ENCODE results near the gene HADHA.
"Not testable (repeated sequence)": the region's sequence is repeated elsewhere in the genome, so short reads cannot be mapped to it uniquely, and the experiment has no call there.

HADHA gene

DNA sequence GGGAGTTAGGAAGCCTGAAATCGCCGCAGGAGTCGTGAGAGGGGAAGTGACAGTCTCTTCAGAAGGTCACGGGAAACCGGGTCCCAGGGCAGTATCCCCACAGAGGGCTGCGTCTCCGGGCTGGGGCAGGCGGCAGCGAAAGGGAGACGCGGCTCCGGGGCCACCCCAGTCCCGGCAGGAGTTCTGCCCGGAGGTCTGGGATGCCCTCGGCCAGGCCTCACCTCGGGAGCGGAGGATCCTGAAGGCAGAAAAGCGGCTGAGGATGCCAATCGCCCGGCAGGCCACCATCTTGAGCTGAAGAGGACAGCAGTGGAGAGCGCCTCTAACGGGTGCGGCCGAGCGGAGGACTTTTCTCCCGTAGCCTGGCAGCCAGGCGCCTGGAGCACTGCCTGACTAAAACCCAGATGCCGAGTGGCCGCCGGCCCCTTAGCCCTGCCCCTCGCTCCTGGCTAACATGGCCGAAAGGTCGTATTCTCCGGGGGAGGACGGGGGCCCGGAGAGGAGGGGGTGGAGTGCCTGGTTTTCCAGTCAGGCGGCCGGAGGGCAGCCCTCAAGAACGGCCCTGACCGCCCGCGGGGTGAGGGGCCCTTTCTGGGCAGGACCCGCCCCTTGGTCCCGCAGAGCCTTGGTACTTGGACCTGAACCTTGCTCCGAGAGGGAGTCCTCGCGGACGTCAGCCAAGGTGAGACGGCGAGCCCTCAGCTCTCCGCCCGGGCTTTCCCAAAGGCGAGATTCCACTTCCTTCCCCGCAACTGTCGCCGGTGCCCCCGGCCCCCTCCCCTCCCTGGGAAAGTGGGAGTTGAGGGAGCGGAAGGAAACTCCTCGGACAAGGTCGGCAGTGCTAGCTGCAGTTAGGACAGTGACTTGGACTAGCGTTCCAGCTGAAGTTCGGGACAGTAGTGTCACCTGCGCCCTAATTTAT lies at the start of gene HADHA, which contains the start of gene HADHB:
Gene HADHA, minus strand, starts transcription at position 324 of the 922 bp plus-strand sequence. Its CDS starts 36 bp downstream, at position 288.
Gene HADHB, plus strand, starts transcription at position 631 of the 922 bp plus-strand sequence. CDS start 9,316 bp downstream, outside the sequence.
- peak; percentile 52 for DNase-seq (ENCODE audit: low read depth)

- DNase-seq (ENCODE audit: low read depth): no peak
Observed at GRCh38 chr2:26292646-26293045, 48.2 kb upstream of the HADHA start.

DNA sequence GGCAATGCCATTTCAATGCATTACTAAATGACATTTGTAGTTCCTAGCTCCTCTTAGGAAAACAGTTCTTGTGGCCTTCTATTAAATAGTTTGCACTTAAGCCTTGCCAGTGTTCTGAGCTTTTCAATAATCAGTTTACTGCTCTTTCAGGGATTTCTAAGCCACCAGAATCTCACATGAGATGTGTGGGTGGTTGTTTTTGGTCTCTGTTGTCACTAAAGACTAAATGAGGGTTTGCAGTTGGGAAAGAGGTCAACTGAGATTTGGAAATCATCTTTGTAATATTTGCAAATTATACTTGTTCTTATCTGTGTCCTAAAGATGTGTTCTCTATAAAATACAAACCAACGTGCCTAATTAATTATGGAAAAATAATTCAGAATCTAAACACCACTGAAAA lies 45.6 kb upstream of the HADHA start:
- DNase-seq (ENCODE audit: low read depth): no peak

DNA sequence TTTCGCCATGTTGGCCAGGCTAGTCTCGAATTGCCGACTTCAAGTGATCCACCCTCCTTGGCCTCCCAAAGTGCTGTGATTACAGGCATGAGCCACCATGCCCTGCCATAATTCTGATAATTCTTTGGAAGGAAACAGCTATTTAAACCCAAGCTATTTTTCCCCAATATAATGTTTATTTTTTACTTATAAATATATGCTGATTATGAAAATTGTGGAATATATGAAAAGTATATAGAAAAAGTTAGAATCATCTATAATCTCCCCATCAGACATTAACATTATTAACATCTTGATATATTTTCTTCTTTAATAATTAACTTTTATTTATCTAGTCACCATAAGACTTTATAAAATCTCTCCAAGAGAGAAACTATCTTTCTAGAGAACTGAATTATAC lies 41.5 kb upstream of the HADHA start:
- no peak for DNase-seq (ENCODE audit: low read depth)

DNA sequence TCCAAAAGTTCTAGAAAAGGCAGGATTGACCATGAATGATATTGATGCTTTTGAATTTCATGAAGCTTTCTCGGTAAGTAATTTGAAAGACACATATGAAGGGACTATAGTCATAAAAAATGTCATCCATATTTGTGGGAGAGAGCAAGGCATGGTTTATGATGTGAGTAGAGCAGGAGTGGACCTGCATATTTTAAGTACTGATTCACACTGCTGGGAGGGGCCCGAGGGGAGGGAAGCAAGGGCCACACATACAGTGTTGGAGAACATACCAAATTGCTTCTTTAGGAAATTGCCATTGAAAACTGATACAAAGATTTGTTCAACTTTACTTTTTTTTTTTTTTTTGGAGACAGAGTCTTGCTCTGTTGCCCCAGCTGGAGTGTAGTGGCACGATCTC lies 39.7 kb upstream of the HADHA start:
- DNase-seq (ENCODE audit: low read depth): no peak

GRCh38 chr2:26283606-26284005 lies 39.2 kb upstream of the HADHA start:
- no peak for DNase-seq (ENCODE audit: low read depth)

GRCh38 chr2:26281226-26281625 lies 36.8 kb upstream of the HADHA start:
- DNase-seq (ENCODE audit: low read depth): no peak

DNA sequence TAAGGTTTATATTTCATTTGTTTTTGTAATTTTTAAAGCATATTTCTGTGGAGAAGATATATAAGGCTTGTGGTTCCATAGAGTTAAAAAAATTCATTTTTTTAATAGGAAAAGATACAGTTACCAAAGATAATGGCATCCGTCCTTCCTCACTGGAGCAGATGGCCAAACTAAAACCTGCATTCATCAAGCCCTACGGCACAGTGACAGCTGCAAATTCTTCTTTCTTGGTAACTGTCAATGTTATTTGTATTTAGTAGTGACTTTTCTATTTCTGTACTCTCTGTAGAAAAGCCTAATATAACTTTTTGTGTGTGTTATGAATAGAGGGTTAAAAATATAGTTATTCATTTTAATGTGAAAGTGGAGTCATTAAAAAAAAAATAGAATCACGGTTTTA lies 35.5 kb upstream of the HADHA start:
- no peak for DNase-seq (ENCODE audit: low read depth)

DNA sequence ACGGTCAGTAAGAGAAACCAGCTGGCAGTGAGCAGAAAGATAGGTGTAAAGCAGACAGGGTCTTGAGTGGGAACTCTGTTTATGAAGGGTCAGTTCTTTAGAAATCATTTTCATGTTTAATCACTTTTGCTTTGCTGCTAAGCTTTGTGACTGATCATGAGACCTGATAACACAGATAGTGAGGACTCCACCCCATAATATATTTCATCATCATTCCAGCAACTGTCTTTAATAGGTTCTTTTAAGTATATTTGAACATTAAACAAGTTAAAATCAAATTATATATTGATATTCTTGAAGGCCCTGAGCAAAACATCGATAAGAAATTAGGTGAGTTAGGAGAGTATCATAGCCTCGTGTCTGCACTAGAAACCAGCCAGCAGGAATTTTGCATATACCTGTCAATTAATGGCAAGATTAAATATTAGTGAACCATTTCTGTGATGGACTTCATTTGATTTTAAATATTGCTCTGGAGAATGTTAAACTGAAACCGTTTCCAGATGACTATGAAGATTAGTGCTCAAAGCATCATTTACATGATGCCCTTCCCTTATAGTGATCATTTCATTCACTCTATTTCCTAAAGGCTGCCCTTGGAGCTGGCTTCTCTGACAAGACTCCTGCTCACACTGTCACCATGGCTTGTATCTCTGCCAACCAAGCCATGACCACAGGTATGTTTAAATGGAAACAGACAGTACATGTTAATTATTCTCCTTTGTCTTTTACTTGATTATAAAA lies 32.2 kb upstream of the HADHA start:
- no peak for DNase-seq (ENCODE audit: low read depth)

DNA sequence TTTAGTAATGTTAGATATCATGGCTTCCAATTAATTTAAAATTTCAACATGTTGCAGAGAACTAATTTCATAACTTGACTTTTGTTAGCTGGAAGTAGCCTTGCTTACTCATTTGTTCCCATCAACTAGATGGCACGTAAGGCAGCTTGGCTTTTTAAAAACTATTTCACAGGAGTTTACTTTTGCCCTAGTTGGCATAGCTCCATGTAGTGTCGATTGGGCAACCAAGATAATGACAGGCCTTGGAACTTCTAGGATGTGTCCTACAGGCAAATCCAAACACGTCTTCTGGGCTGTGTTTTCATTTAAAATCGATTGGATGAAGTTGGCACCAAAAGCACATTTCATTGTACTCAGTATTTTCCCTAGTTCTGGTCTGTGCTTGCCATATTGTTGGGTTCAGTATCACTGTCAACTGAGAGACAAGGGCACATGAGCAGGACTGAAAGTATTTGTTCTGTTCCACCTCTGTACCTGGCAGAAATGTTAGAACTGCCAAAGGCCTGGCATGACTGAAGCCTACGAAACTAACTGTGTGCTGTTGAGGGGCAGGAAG lies 29.7 kb upstream of the HADHA start:
- no peak for DNase-seq (ENCODE audit: low read depth)

DNA sequence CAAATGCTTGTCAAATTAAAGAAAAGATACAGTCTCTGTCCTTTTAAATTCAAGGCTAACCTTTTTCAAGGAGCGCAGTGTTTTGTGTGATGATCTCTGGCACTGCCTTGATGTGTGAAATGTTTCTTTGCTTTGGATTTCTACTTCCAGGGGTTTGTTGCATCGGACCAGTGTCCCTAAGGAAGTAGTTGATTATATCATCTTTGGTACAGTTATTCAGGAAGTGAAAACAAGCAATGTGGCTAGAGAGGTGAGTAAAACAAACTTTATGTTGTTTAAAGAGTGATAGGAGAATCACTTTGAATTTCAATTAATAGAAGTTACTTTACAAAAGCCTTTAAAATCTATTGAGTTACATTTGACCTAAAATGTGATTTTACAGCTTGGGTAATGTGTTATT lies 29.1 kb upstream of the HADHA start:
- DNase-seq (ENCODE audit: low read depth): no peak

- DNase-seq (ENCODE audit: low read depth): no peak
Observed at GRCh38 chr2:26270373-26270772, 25.9 kb upstream of the HADHA start.

GRCh38 chr2:26269571-26270158 lies 25.2 kb upstream of the HADHA start:
- no peak for DNase-seq (ENCODE audit: low read depth)

- not testable (repeated sequence) for DNase-seq (ENCODE audit: low read depth)
Observed at GRCh38 chr2:26268670-26269385, 24.4 kb upstream of the HADHA start.

DNA sequence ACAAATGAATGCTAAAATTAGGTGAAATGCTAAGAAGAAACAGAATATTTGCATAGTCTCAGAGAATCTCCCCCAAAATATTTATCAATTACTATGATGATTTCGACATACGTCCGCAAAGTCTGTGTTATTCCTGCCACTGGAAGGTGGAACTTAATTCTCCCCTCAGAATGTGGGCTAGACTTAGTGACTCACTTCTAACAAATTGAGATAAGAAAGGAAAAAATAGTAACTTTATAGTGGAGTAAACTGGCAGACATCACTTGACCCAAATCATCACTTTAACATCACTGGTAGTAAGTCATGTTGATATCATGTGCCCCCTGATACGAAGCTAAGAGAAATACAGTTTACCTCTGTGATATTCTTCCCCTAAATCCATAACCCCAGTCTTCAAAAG lies 23.8 kb upstream of the HADHA start:
- DNase-seq (ENCODE audit: low read depth): no peak

DNA sequence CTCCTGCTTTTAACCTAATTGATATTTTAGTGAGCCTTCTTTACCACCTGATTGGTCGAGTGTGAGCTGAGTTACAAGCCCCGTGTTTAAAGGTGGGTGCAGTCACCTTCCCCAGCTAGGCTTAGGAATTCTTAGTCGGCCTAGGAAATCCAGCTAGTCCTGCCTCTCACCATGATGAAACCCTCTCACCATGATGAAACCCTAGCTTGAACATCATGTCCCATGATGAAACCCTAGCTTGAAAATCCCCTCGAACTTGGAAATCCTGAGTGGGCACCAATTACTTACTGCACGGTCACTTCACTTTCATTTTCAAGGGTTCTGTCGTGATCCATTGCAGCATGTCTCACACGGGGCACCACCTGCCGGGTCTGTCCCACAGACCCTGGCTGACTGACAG lies 14.4 kb upstream of the HADHA start:
- DNase-seq (ENCODE audit: low read depth): not testable (repeated sequence)

DNA sequence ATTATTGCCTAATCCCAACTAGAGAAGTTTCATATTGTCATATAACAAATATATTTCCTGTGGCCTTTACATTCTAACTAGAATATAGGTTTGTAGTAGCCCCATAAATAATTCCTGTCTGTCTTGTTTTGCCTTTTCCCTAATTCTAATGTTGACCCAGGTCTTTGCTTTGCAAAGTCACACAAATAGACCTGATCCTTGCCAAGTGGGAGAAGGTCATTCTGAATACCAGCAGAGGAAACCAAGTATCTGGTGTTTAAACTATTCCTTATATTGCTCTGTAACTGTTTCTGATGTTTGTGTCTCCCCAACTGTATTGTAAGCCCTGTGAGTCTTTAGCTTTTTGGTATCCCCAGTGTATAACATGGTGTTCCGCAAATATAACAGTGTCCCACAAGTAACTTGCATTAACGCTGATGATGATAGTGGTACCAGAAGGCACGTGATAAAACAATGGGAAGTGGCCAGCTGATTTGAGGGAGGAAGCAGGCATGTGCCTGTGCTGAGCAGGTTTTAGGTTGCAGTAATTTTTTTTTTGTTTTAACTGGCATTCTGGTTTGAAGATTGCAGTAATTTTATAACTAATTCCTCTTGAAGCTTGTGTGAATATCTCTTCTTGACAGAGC lies 11.4 kb upstream of the HADHA start:
- no peak for DNase-seq (ENCODE audit: low read depth)

DNA sequence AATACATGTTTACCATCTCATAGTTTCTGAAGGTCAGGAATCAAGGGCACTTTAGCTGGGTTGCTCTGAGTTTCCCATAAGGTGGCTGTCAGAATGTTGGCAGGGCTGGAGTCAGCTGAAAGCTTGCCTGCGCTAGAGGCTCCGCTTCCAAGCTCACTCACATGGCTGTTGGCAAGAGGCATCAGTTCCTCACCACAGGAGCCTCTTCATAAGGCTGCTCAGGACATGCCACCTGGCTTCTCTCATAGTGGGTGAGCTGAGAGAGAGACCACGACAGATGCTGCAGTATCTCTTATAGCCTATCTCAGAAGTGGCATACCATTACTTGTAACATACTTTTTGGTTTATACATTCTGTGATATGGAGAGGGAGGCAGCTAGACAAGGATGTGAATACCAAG lies 7.5 kb upstream of the HADHA start:
- DNase-seq (ENCODE audit: low read depth): no peak

- no peak for DNase-seq (ENCODE audit: low read depth)
Observed at GRCh38 chr2:26249625-26250024, 5.2 kb upstream of the HADHA start.

DNA sequence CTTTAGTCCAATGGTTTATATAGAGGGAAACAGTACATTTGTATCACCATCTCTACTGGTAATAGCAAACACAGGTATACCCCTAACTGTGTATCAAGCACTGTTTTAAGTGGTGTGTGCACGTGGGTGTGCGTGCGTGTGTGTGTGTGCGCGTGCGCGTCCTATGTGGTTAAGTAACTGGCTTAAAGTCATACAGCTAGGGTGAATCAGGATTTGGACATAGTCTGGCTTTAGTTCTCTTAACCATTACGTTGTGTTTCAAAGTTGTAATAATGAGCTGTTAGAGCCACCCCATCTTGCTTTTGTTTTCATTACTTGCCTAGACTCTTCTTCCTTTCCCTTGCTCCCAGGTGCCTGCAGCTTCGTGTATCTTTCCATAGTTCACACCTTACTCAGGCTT lies 2.4 kb upstream of the HADHA start:
- no peak for DNase-seq (ENCODE audit: low read depth)

GRCh38 chr2:26245810-26246209 lies 1.4 kb upstream of the HADHA start:
- no peak for DNase-seq (ENCODE audit: low read depth)

All from stimulated activated CD8-positive, alpha-beta memory T cell treated with anti-CD3 and anti-CD28 coated beads, Interleukin-15, amount 100 ng/mL, for 24 hours (primary cell).